Astrocyte (in vitro differentiated cells and primary cell): Measurements from ENCODE around the gene LIPG. TPM values are rescaled to one million over a fixed set of nuclear protein-coding genes. Genes with fewer than 3 reads are reported as not detected.

Experiments
- DNase-seq: peaks from one replicate; pipeline ENCODE4 v3.0.0-alpha.2; 2010; ENCODE audit warnings: low read depth
- FAIRE-seq: peaks from 2 replicates; lab custom pipeline; 2011; peaks lifted over from hg19 to GRCh38; lab: Jason Lieb, UNC
- H2AFZ ChIP-seq: 2 replicates; pipeline ENCODE4 v1.6.0; 2012; ENCODE audit warnings: low read depth, low read length, inconsistent platforms
- H3K27ac ChIP-seq: 2 replicates; pipeline ENCODE4 v1.5.1; 2011; ENCODE audit warnings: low read depth, low read length, inconsistent platforms
- H3K27me3 ChIP-seq: 2 replicates; pipeline ENCODE4 v1.6.0; 2011; ENCODE audit warnings: low read length, inconsistent platforms; ENCODE audit not compliant: insufficient read depth
- H3K36me3 ChIP-seq: 2 replicates; pipeline ENCODE4 v1.5.1; 2011; ENCODE audit warnings: low read length, inconsistent platforms; ENCODE audit not compliant: insufficient read depth
- H3K4me1 ChIP-seq: 2 replicates; pipeline ENCODE4 v1.5.1; 2011; ENCODE audit warnings: low read length, inconsistent platforms; ENCODE audit not compliant: insufficient read depth
- H3K4me2 ChIP-seq: 2 replicates; pipeline ENCODE4 v1.6.0; 2012; ENCODE audit warnings: low read length, inconsistent platforms
- H3K4me3 ChIP-seq: 2 replicates; pipeline ENCODE4 v1.5.1; 2011; ENCODE audit warnings: low read depth, mild to moderate bottlenecking, low read length, inconsistent platforms; ENCODE audit not compliant: insufficient read depth
- H3K79me2 ChIP-seq: 2 replicates; pipeline ENCODE4 v1.6.0; 2012; ENCODE audit warnings: mild to moderate bottlenecking, low read length, inconsistent platforms; ENCODE audit not compliant: insufficient read depth
- H3K9ac ChIP-seq: 2 replicates; pipeline ENCODE4 v1.6.0; 2012; ENCODE audit warnings: mild to moderate bottlenecking, low read length, inconsistent platforms
- H3K9me3 ChIP-seq: 2 replicates; pipeline ENCODE4 v1.5.1; 2012; ENCODE audit warnings: low read depth, mild to moderate bottlenecking, low read length, inconsistent platforms; ENCODE audit not compliant: insufficient read depth
- H4K20me1 ChIP-seq: 2 replicates; pipeline ENCODE4 v1.6.0; 2012; ENCODE audit warnings: low read length, inconsistent platforms; ENCODE audit not compliant: insufficient read depth
- H3K27ac Mint-ChIP-seq: one replicate; pipeline ENCODE4 v1.8.0; 2021; ENCODE audit warnings: mild to moderate bottlenecking, mixed read lengths; ENCODE audit not compliant: unreplicated experiment
- H3K27me3 Mint-ChIP-seq: one replicate; pipeline ENCODE4 v1.8.0; 2021; ENCODE audit warnings: low read depth, mixed read lengths; ENCODE audit not compliant: unreplicated experiment
- H3K36me3 Mint-ChIP-seq: one replicate; pipeline ENCODE4 v1.8.0; 2021; ENCODE audit warnings: low read depth, mixed read lengths; ENCODE audit not compliant: unreplicated experiment
- H3K4me1 Mint-ChIP-seq: one replicate; pipeline ENCODE4 v1.8.0; 2021; ENCODE audit warnings: low read depth, mixed read lengths; ENCODE audit not compliant: unreplicated experiment
- H3K4me3 Mint-ChIP-seq: one replicate; pipeline ENCODE4 v1.8.0; 2021; ENCODE audit warnings: mild to moderate bottlenecking, moderate library complexity, mixed read lengths; ENCODE audit not compliant: unreplicated experiment
- H3K9me3 Mint-ChIP-seq: one replicate; pipeline ENCODE4 v1.8.0; 2021; ENCODE audit warnings: mild to moderate bottlenecking, mixed read lengths; ENCODE audit not compliant: unreplicated experiment
- CTCF ChIP-seq: IDR thresholded peaks from 2 replicates; pipeline ENCODE4 v1.5.1; 2011; ENCODE audit warnings: low read depth, mild to moderate bottlenecking, inconsistent platforms, low read length, moderate library complexity; ENCODE audit not compliant: insufficient read depth
- EZH2 ChIP-seq: IDR thresholded peaks from 2 replicates; pipeline ENCODE4 v1.6.1; 2012; ENCODE audit warnings: mild to moderate bottlenecking, low read length, inconsistent platforms; ENCODE audit not compliant: insufficient read depth
- total RNA-seq: library from RNA; stranded (reverse); gene quantifications from 2 replicates; pipeline ENCODE4 v1.2.1, GENCODE V29; 2021

The LIPG gene
- total RNA-seq, 1 donor from 2014 or later, result 18.3 TPM

- H3K4me3 ChIP-seq, result no peak overlapping the region
- FAIRE-seq (no peak), DNase-seq (no peak)
- Mint-ChIP-seq H3K27me3 (peaks cover 21% of the 10 kb centered on the region), H3K9me3 (peaks cover 2% of the 10 kb centered on the region), H3K4me3 (no peak overlapping the region), H3K36me3 (no peaks in the 10 kb centered on the region), H3K4me1 (peaks cover 20% of the 10 kb centered on the region), H3K27ac (no peak overlapping the region)
- H3K79me2 ChIP-seq, result no peaks in the 10 kb centered on the region
- H3K9ac ChIP-seq, result no peak overlapping the region
- no peak overlapping the region for H3K27ac ChIP-seq
- no peak overlapping the region for H3K4me2 ChIP-seq
- TF ChIP-seq CTCF (no peak), EZH2 (no peak)
- peaks cover 36% of the 10 kb centered on the region for H3K27me3 ChIP-seq
- H3K4me1 ChIP-seq, result no peaks in the 10 kb centered on the region
- H2AFZ ChIP-seq, result no peak overlapping the region
- H4K20me1 ChIP-seq, result no peaks in the 10 kb centered on the region
- H3K9me3 ChIP-seq, result no peaks in the 10 kb centered on the region
- H3K36me3 ChIP-seq, result no peaks in the 10 kb centered on the region
Measured at GRCh38 chr18:49619801-49620200, 57.9 kb downstream of the LIPG start.

GRCh38 chr18:49621301-49621700, 59.4 kb downstream of the LIPG start:
- H3K4me3 Mint-ChIP-seq, result no peak overlapping the region
- H3K4me1 Mint-ChIP-seq, result peaks cover 28% of the 10 kb centered on the region
- FAIRE-seq, result no peak

More at GRCh38 chr18:49621301-49621700, 59.4 kb downstream of the LIPG start:
- no peak overlapping the region for H2AFZ ChIP-seq
- TF ChIP-seq CTCF (no peak), EZH2 (no peak)
- H3K79me2 ChIP-seq, result no peaks in the 10 kb centered on the region
- H3K4me2 ChIP-seq, result no peak overlapping the region
- H3K9me3 ChIP-seq, result no peaks in the 10 kb centered on the region
- Mint-ChIP-seq H3K9me3 (peaks cover 2% of the 10 kb centered on the region), H3K27ac (no peak overlapping the region), H3K36me3 (no peaks in the 10 kb centered on the region), H3K27me3 (peaks cover 18% of the 10 kb centered on the region)
- H3K36me3 ChIP-seq, result no peaks in the 10 kb centered on the region
- H3K27me3 ChIP-seq, result peaks cover 31% of the 10 kb centered on the region
- H4K20me1 ChIP-seq, result no peaks in the 10 kb centered on the region
- no peak overlapping the region for H3K27ac ChIP-seq
- no peaks in the 10 kb centered on the region for H3K4me1 ChIP-seq
- H3K4me3 ChIP-seq, result no peak overlapping the region
- H3K9ac ChIP-seq, result no peak overlapping the region
- DNase-seq, result no peak
